NCI-H345 (cell line): ENCODE results near the gene PNPLA4.

Experiments
- DNase-seq: peaks from one replicate; lab custom pipeline; 2025; lab: John Stamatoyannopoulos, UW

The PNPLA4 gene

DNA sequence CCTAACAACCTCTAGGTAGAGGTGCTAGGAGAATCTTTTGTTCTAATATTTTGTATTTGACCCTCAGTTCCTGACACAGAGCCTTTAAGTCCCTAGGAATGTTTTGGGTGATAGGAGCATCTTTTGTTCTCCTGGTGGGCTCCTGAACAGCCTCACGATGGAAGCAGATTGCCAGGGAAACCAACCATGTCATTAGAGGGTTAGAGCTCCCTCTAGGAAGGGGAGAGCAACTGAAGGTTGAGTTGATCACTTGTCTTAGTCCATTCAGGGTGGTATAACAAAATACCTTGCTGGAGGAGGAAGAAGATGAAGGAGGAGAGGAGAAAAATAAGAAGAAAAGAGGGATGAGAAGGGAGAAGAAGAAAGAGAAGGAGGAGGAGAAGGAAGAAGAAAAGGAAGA, 75.0 kb downstream of the PNPLA4 start:
- DNase-seq: no peak
